Fibroblast of skin of right quadriceps (primary cell): Measurements from ENCODE around the gene TAF6.
"Not testable (repeated sequence)": the region's sequence is repeated elsewhere in the genome, so short reads cannot be mapped to it uniquely, and the experiment has no call there.

Source experiments
- DNase-seq: peaks from one replicate; pipeline ENCODE4 v3.0.0-alpha.2; 2013

TAF6 gene

DNA sequence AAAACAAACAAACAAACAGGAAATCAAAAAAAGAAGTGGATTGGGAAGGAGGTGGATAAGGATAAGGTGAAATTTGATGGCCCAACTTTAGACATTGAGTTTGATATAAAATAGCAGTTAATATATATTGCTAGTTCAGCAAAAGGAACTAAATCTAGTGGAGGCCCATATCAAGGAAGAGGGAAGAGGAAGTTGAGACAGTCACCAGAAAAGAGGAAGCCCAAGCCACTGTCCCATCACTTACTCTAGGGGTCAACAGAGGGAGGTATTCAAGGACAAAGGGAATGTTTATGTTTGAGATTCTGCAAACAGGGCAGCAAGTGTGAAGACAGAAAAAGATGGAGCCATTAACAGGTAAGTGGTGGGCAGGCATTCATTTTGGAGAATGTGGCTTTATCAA lies 33.2 kb upstream of the TAF6 start:
- no peak for DNase-seq

GRCh38 chr7:100148559-100149328 lies 29.6 kb upstream of the TAF6 start, which contains the start of gene LAMTOR4:
TSS of gene LAMTOR4 (plus strand) at chr7:100148918. CDS start at chr7:100148973, 55 bp downstream.
- peak; percentile 99 for DNase-seq

- no peak for DNase-seq
Measured at GRCh38 chr7:100148225-100148558, 29.0 kb upstream of the TAF6 start.

DNA sequence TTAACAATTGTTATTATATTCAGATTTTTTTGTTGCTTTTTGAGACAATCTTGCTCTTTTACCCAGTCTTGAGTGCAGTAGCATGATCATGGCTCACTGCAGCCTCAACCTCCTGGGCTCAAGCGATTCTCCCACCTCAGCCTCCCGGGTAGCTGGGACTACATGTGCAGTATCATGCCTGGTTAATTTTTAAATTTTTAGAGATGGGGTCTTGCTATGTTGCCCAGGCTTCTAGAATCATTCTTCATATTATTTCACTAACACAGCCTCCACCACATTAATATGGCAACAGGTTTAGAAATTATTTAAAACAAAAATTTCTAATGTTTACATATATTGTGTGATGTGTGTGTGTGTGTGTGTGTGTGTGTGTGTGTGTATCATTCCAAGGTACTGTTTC lies 28.1 kb upstream of the TAF6 start:
- no peak for DNase-seq

DNA sequence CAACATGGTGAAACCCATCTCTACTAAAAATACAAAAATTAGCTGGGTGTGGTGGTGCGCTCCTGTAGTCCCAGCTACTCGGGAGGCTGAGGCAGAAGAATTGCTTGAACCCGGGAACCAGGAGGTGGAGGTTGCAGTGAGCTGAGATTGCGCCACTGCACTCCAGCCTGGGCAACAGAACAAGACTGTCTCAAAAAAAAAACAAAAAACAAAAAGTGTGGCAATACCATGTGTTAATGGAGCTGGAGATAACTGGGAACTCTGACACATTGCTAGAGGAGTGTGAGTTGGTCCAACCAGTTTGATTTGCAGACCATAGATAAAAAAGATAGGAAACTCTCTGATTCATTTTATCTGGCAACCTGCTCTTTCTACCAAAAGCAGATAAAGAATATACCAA lies 27.2 kb upstream of the TAF6 start:
- not testable (repeated sequence) for DNase-seq

- DNase-seq: no peak
Measured at GRCh38 chr7:100142461-100142860, 23.3 kb upstream of the TAF6 start.

GRCh38 chr7:100141555-100141949 lies 22.4 kb upstream of the TAF6 start:
- no peak for DNase-seq

DNA sequence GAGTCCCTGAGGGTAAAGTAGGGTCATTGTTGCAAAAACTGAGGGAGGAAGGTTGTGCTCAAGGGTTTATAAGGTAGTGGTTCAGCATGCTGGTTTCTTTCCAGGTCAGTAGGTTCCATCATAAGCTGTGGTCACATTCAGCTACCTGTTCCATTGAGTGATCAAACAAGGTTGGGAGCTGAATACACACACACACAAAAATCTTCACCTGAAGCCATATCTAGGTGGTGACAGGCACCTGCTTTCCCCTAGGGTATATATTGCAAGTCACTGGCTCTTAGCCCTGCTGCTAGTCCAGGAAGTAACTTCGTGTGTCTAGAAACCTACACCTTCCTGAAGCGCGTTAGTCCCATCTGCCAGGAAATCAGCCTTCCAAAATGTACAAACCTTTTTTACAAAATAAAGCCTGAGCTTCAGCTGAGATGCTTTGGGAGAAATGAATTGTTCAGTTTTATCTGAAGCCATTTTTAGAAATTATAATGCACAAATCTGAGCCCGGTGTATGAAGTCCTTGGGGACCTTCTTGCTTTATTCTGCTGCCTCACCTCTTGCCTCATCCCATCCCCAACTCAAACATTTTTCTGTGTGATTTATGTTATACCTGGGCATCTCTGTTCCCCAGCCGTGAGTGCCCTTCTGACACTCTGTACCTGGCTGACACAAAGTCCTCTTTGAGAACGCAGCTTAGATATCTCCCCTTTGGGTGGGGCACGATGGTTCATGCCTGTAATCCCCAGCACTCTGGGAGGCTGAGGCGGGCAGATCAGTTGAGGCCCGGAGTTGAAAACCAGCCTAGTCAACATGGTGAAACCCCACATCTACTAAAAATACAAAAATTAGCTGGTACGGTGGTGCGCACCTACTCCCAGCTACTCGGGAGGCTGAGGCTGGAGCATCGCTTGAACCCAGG lies 18.9 kb upstream of the TAF6 start:
- DNase-seq: no peak

GRCh38 chr7:100132697-100133151 lies 13.6 kb upstream of the TAF6 start:
- peak; percentile 56 for DNase-seq

DNA sequence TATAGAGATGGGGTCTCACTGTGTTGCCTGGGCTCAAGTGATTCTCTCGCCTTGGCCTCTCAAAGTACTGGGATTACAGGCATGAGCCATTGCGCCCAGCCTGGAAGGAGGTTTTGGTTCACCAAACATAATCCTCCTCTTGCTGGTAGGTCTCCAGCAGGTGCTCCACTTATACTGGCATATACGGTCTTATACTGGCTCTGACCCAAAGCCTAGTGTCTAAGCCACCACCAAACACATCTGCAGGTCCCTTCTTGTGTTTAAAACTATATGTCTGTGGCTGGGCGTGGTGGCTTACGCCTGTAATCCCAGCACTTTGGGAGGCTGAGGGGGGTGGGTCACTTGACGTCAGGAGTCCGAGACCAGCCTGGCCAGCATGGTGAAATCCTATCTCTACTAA lies 13.0 kb upstream of the TAF6 start:
- DNase-seq: no peak

DNA sequence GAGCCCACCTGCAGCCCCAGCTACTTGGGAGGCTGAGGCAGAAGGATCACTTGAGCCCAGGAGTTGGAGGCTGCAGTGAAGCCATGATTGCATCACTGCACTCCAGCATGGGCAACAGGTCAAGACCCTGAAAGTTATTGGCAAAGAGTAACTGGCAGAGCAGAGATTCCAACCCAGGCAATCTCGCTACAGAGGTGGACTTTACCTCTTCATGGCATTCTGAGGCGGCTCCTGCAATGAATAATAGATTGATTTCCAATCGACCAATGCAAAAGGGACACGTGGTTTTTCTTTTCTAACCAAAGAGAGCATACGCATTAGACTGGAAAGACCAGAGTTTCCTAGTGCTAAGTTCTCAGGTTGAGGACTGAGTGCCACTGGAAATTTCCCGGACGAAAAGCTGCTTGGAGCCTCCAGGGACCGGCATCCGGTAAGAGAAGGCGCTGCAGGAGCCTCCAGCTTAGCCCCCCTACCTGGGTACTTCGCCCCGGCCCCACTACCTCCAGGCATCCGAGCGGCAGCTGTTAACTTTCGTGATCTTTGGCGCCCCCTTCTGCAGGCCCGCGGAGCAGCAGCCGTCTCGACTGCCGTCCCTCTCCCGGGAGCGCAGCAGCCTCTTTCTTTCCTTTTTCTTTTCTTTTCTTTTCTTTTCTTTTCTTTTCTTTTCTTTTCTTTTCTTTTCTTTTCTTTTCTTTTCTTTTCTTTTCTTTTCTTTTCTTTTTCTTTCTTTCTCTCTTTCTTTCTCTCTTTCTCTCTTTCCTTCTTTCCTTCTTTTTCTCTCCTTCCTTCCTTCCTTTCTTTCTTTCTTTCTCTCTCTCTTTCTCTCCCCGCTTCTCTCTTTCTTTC lies 11.7 kb upstream of the TAF6 start:
- peak; percentile 39 for DNase-seq

- DNase-seq: not testable (repeated sequence)
Measured at GRCh38 chr7:100130220-100130607, 11.1 kb upstream of the TAF6 start.

- no peak for DNase-seq
Measured at GRCh38 chr7:100128637-100128963, 9.4 kb upstream of the TAF6 start.

GRCh38 chr7:100127866-100128636 lies 8.9 kb upstream of the TAF6 start:
- DNase-seq: no peak

GRCh38 chr7:100126931-100127865 lies 8.0 kb upstream of the TAF6 start, which contains the start of gene MBLAC1:
TSS of gene MBLAC1 (plus strand) at chr7:100126967. CDS start at chr7:100127396, 429 bp downstream.
- DNase-seq: peak; percentile 94

DNA sequence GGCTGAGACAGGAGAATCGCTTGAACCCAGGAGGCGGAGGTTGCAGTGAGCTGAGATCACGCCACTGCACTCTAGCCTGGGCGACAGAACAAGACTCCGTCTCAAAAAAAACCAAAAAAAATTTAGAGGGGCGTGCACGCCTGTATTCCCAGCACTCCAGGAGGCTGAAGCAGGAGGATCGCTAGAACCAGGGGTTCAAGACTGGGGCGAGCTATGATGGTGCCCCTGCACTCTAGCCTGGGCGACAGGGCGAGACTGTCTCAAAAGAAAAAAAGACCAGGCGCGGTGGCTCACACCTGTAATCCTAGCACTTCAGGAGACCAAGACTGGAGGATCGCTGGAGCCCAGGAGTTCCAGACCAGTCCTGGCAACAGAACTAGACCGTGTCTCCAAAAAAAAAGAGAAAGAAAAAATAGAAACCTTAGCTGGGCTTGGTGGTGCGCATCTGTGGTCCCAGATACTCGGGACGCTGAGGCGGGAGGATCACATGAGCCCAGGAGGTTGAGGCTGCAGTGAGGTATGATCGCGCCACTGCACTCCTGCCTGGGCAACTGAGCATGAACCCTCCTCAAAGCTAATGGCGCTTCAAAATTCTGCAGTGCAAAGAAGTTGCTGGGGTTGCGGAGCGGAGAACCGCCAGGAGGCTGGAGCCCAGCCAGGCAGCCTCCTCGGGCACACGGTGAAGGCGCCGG lies 7.2 kb upstream of the TAF6 start:
- DNase-seq: no peak

DNA sequence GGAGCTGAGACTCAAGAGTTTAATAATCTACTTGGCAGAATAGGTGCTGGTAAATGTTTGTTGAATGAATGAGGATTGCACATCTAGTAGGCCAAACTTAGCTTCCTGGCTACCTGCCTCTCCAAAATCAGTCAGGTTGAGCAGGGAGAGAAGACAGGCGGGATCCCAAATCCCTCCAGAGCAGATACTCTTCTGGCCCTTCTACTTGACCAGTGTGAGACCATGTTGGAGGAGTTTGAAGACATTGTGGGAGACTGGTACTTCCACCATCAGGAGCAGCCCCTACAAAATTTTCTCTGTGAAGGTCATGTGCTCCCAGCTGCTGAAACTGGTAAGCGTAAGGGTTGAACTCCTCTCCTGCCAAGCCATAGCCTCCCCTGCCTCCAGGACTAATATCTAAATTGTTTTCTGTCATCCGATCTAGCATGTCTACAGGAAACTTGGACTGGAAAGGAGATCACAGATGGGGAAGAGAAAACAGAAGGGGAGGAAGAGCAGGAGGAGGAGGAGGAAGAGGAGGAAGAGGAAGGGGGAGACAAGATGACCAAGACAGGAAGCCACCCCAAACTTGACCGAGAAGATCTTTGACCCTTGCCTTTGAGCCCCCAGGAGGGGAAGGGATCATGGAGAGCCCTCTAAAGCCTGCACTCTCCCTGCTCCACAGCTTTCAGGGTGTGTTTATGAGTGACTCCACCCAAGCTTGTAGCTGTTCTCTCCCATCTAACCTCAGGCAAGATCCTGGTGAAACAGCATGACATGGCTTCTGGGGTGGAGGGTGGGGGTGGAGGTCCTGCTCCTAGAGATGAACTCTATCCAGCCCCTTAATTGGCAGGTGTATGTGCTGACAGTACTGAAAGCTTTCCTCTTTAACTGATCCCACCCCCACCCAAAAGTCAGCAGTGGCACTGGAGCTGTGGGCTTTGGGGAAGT lies 5.4 kb upstream of the TAF6 start:
- DNase-seq: no peak

- DNase-seq: no peak
Measured at GRCh38 chr7:100122568-100122967, 3.4 kb upstream of the TAF6 start.

DNA sequence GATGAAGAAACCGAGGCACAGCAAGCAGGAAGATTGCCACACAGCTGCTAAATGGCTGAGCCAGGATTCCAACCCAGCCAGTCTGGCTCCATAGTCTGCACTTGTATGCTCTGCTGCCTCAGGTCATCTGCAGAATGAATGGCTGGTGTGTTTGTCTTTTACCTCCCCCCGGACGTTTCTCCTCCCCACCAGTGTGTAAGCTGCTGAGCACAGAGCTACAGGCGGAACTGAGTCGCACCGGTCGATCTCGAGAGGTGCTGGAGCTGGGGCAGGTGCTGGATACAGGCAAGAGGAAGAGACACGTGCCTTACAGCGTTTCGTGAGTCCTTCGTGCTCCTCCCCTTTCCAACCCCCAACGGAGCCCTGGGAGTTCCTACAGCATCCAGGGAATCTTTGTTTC lies 2.9 kb upstream of the TAF6 start:
- DNase-seq: no peak

DNA sequence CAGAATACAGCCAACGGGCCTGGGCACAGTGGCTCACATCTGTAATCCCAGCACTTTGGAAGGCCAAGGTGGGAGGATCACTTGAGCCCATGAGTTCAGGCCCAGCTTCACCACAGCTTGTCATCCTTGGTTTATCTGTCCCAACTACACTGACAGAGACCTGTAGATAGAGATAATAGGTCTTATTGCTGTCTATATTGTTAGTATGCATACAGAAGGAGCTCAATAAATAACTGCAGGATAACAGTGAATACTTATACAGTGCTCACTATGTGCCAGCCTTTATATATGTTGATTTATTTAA lies 1.5 kb upstream of the TAF6 start:
- no peak for DNase-seq
